GM23248 (cell line): ENCODE results near the gene PES1.

Experiments used
- EZH2 ChIP-seq: fragments of 200-600 bp; sonication (generic); IDR thresholded peaks from 2 replicates; pipeline ENCODE4 v1.6.1; 2018; ENCODE audit warnings: antibody characterized with exemption, mild to moderate bottlenecking; ENCODE audit not compliant: insufficient read depth, poor library complexity, severe bottlenecking
- EZH2phosphoT487 ChIP-seq: fragments of 200-600 bp; sonication (generic); IDR thresholded peaks from 2 replicates; pipeline ENCODE4 v1.6.1; 2018; ENCODE audit warnings: antibody characterized with exemption, moderate library complexity, mild to moderate bottlenecking, low read depth; ENCODE audit not compliant: insufficient read depth

GRCh38 chr22:30601464-30601863, 9.8 kb upstream of the PES1 start:
- TF ChIP-seq EZH2phosphoT487 (no peak), EZH2 (no peak)
